H9 (cell line): ENCODE data around the gene RPL15. TPM values are rescaled to one million over a fixed set of nuclear protein-coding genes. Genes with fewer than 3 reads are reported as not detected.

ENCODE experiments used
- DNase-seq: peaks from one replicate; pipeline ENCODE4 v3.0.0-alpha.2; 2017
- H2AFZ ChIP-seq: one replicate; pipeline ENCODE4 v1.6.1; 2013; ENCODE audit warnings: mild to moderate bottlenecking, low read length, control low read depth, moderate library complexity
- H2AK5ac ChIP-seq: 2 replicates; pipeline ENCODE4 v1.6.1; 2013; ENCODE audit warnings: low read length, control low read depth, mixed read lengths; ENCODE audit not compliant: insufficient read length
- H2BK120ac ChIP-seq: one replicate; pipeline ENCODE4 v1.6.1; 2013; ENCODE audit warnings: low read depth, mild to moderate bottlenecking, low read length, control low read depth, inconsistent platforms; ENCODE audit not compliant: poor library complexity, severe bottlenecking
- H2BK12ac ChIP-seq: 2 replicates; pipeline ENCODE4 v1.6.1; 2013; ENCODE audit warnings: low read length, control low read depth, mixed read lengths, low read depth; ENCODE audit not compliant: insufficient read length
- H2BK15ac ChIP-seq: 2 replicates; pipeline ENCODE4 v1.6.1; 2013; ENCODE audit warnings: low read depth, low read length, control low read depth
- H2BK20ac ChIP-seq: one replicate; pipeline ENCODE4 v1.6.1; 2013; ENCODE audit warnings: low read depth, mild to moderate bottlenecking, low read length, control low read depth, inconsistent platforms; ENCODE audit not compliant: poor library complexity, severe bottlenecking
- H2BK5ac ChIP-seq: 2 replicates; pipeline ENCODE4 v1.6.1; 2013; ENCODE audit warnings: low read length, control low read depth, mixed read lengths; ENCODE audit not compliant: insufficient read length
- H3K14ac ChIP-seq: 2 replicates; pipeline ENCODE4 v1.6.1; 2013; ENCODE audit warnings: low read length, control low read depth; ENCODE audit not compliant: insufficient read depth
- H3K18ac ChIP-seq: 2 replicates; pipeline ENCODE4 v1.6.1; 2013; ENCODE audit warnings: low read depth, mild to moderate bottlenecking, mixed read lengths, low read length, control low read depth; ENCODE audit not compliant: insufficient read length
- H3K23ac ChIP-seq: 2 replicates; pipeline ENCODE4 v1.6.1; 2013; ENCODE audit warnings: low read length, control low read depth, mixed read lengths, low read depth; ENCODE audit not compliant: insufficient read length
- H3K23me2 ChIP-seq: 2 replicates; pipeline ENCODE4 v1.6.1; 2013; ENCODE audit warnings: low read depth, mild to moderate bottlenecking, mixed read lengths, low read length, control low read depth; ENCODE audit not compliant: insufficient read length, poor library complexity, severe bottlenecking
- H3K27ac ChIP-seq: 2 replicates; pipeline ENCODE4 v1.5.1; 2013; ENCODE audit warnings: low read length, control low read depth, mixed read lengths, low read depth; ENCODE audit not compliant: insufficient read length
- H3K27me3 ChIP-seq: 2 replicates; pipeline ENCODE4 v1.6.1; 2013; ENCODE audit warnings: low read length, control low read depth, inconsistent platforms; ENCODE audit not compliant: insufficient read depth
- H3K4ac ChIP-seq: 2 replicates; pipeline ENCODE4 v1.6.1; 2013; ENCODE audit warnings: low read depth, mild to moderate bottlenecking, control low read depth, inconsistent platforms, low read length, moderate library complexity
- H3K4me1 ChIP-seq: 2 replicates; pipeline ENCODE4 v1.6.1; 2013; ENCODE audit warnings: low read length, control low read depth, inconsistent platforms; ENCODE audit not compliant: insufficient read depth
- H3K4me2 ChIP-seq: 2 replicates; pipeline ENCODE4 v1.6.1; 2013; ENCODE audit warnings: low read length, control low read depth, mixed read lengths; ENCODE audit not compliant: insufficient read length, insufficient read depth
- H3K56ac ChIP-seq: 2 replicates; pipeline ENCODE4 v1.6.1; 2013; ENCODE audit warnings: low read depth, mild to moderate bottlenecking, mixed read lengths, low read length, control low read depth; ENCODE audit not compliant: insufficient read length
- H3K79me1 ChIP-seq: 2 replicates; pipeline ENCODE4 v1.6.1; 2013; ENCODE audit warnings: low read depth, mild to moderate bottlenecking, moderate library complexity, low read length, control low read depth, inconsistent platforms; ENCODE audit not compliant: insufficient read depth, poor library complexity, severe bottlenecking
- H3K79me2 ChIP-seq: 2 replicates; pipeline ENCODE4 v1.6.1; 2013; ENCODE audit warnings: low read length, control low read depth, inconsistent platforms; ENCODE audit not compliant: insufficient read depth
- H3K9ac ChIP-seq: 2 replicates; pipeline ENCODE4 v1.6.1; 2013; ENCODE audit warnings: low read length, control low read depth, mixed read lengths; ENCODE audit not compliant: insufficient read length; ENCODE audit errors: extremely low read depth
- H3K9me3 ChIP-seq: one replicate; pipeline ENCODE4 v1.6.1; 2013; ENCODE audit warnings: low read depth, low read length, inconsistent platforms; ENCODE audit not compliant: control insufficient read depth
- H3T11ph ChIP-seq: one replicate; pipeline ENCODE4 v1.6.1; 2013; ENCODE audit warnings: mild to moderate bottlenecking, low read length, control low read depth, inconsistent platforms
- H4K20me1 ChIP-seq: one replicate; pipeline ENCODE4 v1.6.1; 2013; ENCODE audit not compliant: control insufficient read depth, insufficient read length, insufficient read depth
- H4K5ac ChIP-seq: 2 replicates; pipeline ENCODE4 v1.6.1; 2013; ENCODE audit warnings: low read depth, mild to moderate bottlenecking, mixed read lengths, low read length, control low read depth; ENCODE audit not compliant: insufficient read length
- H4K8ac ChIP-seq: replicated peaks from 2 replicates; pipeline ENCODE4 v1.6.1; 2013; ENCODE audit warnings: low read length, control low read depth, mixed read lengths, low read depth; ENCODE audit not compliant: insufficient read length
- H4K91ac ChIP-seq: 2 replicates; pipeline ENCODE4 v1.6.1; 2013; ENCODE audit warnings: low read depth, mild to moderate bottlenecking, moderate library complexity, mixed read lengths, low read length, control low read depth; ENCODE audit not compliant: insufficient read length
- H3K27ac Mint-ChIP-seq, 3 experiments: 2 replicates in 2 of 3; 3 replicates in 1 of 3; pipeline ENCODE4 v1.8.0; 2020 to 2021; ENCODE audit warnings: mixed read lengths in 3 of 3, mild to moderate bottlenecking in 1 of 3, moderate library complexity in 1 of 3
- H3K27me3 Mint-ChIP-seq: 2 replicates; pipeline ENCODE4 v1.8.0; 2021; ENCODE audit warnings: low read depth, mild to moderate bottlenecking, moderate library complexity, mixed read lengths
- H3K36me3 Mint-ChIP-seq, 3 experiments: 2 replicates in 2 of 3; 3 replicates in 1 of 3; pipeline ENCODE4 v1.8.0; 2020 to 2021; ENCODE audit warnings: low read depth in 3 of 3, mixed read lengths in 3 of 3; ENCODE audit not compliant: insufficient read depth in 1 of 3
- H3K4me1 Mint-ChIP-seq, 2 experiments: 2 replicates each; pipeline ENCODE4 v1.8.0; 2020; ENCODE audit warnings: mixed read lengths in 2 of 2
- H3K4me3 Mint-ChIP-seq, 2 experiments: 2 replicates in 1 of 2; 3 replicates in 1 of 2; pipeline ENCODE4 v1.8.0; 2020 to 2021; ENCODE audit warnings: mild to moderate bottlenecking in 2 of 2, mixed read lengths in 2 of 2, moderate library complexity in 1 of 2
- H3K9me3 Mint-ChIP-seq, 2 experiments: 2 replicates in 1 of 2; 3 replicates in 1 of 2; pipeline ENCODE4 v1.8.0; 2020; ENCODE audit warnings: mild to moderate bottlenecking in 2 of 2, mixed read lengths in 2 of 2, moderate library complexity in 1 of 2
- CTCF ChIP-seq: fragments of 200-600 bp; sonication (generic); conservative IDR thresholded peaks from 3 replicates; pipeline ENCODE4 v1.8.0; 2021; ENCODE audit warnings: antibody characterized with exemption, mild to moderate bottlenecking
- WGBS: extraction: QIAGEN DNeasy Blood & Tissue Kit; methylation state at CpG from one replicate; pipeline ENCODE4 v1.1.7; 2013; ENCODE audit warnings: missing lambda C conversion rate, low lambda C conversion rate, mixed read lengths; ENCODE audit not compliant: insufficient read length; ENCODE audit errors: extremely low coverage; 5-methylcytosine and 5-hydroxymethylcytosine counted together
- total RNA-seq: library from RNA; stranded (reverse); gene quantifications from 2 replicates; pipeline ENCODE4 v1.2.1, GENCODE V29; 2021

Gene RPL15
- total RNA-seq, 1 experiment from 2014 or later, result 2,794 TPM

- Histone ChIP-seq H2AFZ (no peak overlapping the region), H4K20me1 (no peaks in the 10 kb centered on the region), H3T11ph (no peak overlapping the region), H2BK20ac (no peak overlapping the region), H3K23me2 (peaks cover 4% of the 10 kb centered on the region), H3K56ac (no peak overlapping the region), H3K18ac (no peak overlapping the region), H4K91ac (no peak overlapping the region), H3K23ac (no peak overlapping the region), H3K4me2 (no peak overlapping the region), H2BK12ac (no peak overlapping the region), H3K4me1 (no peaks in the 10 kb centered on the region; the same call in 1 of the 2 replicates), H4K8ac (no peak overlapping the region), H3K4ac (no peak overlapping the region), H3K27ac (no peak overlapping the region), H2BK5ac (no peak overlapping the region), H3K14ac (no peak overlapping the region), H2AK5ac (no peak overlapping the region), H2BK120ac (no peak overlapping the region), H3K9ac (no peak overlapping the region), H2BK15ac (no peak overlapping the region), H3K9me3 (no peaks in the 10 kb centered on the region), H3K79me1 (peaks cover 3% of the 10 kb centered on the region), H4K5ac (no peak overlapping the region), H3K27me3 (no peaks in the 10 kb centered on the region), H3K79me2 (peaks cover 7% of the 10 kb centered on the region; the same call in 1 of the 2 replicates)
- Mint-ChIP-seq H3K4me1 (peaks cover 24 to 26% of the 10 kb centered on the region in 2 experiments), H3K36me3 (peaks cover 31 to 48% (median 39%) of the 10 kb centered on the region in 3 experiments), H3K27ac (peak overlapping the region in 2 of 3 experiments; percentile 62 to 70; a peak in 3 of 7 replicates), H3K4me3 (no peak overlapping the region), H3K9me3 (no peaks in the 10 kb centered on the region), H3K27me3 (no peaks in the 10 kb centered on the region; the same call in 1 of the 2 replicates)
- no CpG with 5 or more reads among the region's 3 CpGs for WGBS
- TF ChIP-seq CTCF, result no peak
- no peak for DNase-seq
Observed at GRCh38 chr3:23921052-23921511, 4.2 kb downstream of the RPL15 start.
